Measurements from ENCODE around the gene GRK5. TPM values are rescaled to one million over a fixed set of nuclear protein-coding genes. Genes with fewer than 3 reads are reported as not detected.

GRK5 gene
- total RNA-seq, 4 donors from 2014 or later: 5.4 to 13.0 (median 10.6) TPM

DNA sequence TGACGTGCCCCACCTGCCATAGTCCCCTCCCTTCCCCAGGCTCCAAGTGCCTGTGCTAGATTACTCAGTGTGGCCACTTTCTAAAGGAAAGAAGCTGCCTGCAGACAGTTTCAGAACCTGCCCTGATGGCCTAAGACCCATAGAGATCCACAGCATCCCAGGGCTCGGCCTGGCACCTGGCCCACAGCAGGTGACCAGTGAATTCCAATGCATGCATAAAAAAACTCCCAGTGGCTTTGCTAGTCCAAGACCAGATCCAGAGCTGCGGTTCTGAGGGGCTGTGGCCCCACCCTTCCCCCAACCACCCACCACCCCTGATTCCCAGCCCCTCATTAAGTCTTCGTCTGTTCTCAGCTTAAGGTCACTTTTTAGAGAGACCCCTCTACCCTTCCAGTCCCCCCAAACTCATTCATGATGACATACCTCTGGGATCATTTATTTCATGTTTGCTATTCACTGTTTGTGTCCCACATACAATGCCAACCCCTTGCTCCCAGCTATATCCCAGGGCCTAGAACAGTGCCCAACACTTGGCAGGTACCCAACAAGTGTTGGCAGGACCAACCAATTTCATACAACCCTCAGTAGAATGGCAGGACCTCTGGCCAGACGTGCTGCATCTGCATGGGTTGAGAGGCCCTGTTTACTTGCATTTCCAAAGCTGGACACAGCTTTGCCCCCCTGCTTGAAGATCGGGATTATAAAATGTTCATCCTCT lies 217.0 kb downstream of the GRK5 start:
- no peak for DNase-seq (ENCODE audit: low spot score in 2 of 2)
- intact Hi-C loops (cut with DNase I; ENCODE audit: low total_unique reads): no loop called here
- H3K4me3 ChIP-seq (ENCODE audit: low read depth, poor library complexity, severe bottlenecking): no peak overlapping the region
- TF ChIP-seq, protein P1, sequence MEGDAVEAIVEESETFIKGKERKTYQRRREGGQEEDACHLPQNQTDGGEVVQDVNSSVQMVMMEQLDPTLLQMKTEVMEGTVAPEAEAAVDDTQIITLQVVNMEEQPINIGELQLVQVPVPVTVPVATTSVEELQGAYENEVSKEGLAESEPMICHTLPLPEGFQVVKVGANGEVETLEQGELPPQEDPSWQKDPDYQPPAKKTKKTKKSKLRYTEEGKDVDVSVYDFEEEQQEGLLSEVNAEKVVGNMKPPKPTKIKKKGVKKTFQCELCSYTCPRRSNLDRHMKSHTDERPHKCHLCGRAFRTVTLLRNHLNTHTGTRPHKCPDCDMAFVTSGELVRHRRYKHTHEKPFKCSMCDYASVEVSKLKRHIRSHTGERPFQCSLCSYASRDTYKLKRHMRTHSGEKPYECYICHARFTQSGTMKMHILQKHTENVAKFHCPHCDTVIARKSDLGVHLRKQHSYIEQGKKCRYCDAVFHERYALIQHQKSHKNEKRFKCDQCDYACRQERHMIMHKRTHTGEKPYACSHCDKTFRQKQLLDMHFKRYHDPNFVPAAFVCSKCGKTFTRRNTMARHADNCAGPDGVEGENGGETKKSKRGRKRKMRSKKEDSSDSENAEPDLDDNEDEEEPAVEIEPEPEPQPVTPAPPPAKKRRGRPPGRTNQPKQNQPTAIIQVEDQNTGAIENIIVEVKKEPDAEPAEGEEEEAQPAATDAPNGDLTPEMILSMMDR (IDR thresholded peaks at IDR 0.05): no peak
- TF ChIP-seq POLR2A (IDR thresholded peaks at IDR 0.05): no peak
- 78 to 82% methylated on average over 5 to 6 of the region's 6 CpGs for WGBS, 2 donors

GRCh38 chr10:119425102-119425880 lies 217.9 kb downstream of the GRK5 start:
- intact Hi-C loops (cut with DNase I; ENCODE audit: low total_unique reads): no loop called here
- 88 to 89% methylated on average over 11 of the region's 11 CpGs for WGBS, 2 donors
- TF ChIP-seq POLR2A (IDR thresholded peaks at IDR 0.05): no peak
- TF ChIP-seq, protein P1 (IDR thresholded peaks at IDR 0.05): no peak
- H3K4me3 ChIP-seq (ENCODE audit: low read depth, poor library complexity, severe bottlenecking): no peak overlapping the region
- DNase-seq (ENCODE audit: low spot score in 2 of 2): no peak

DNA sequence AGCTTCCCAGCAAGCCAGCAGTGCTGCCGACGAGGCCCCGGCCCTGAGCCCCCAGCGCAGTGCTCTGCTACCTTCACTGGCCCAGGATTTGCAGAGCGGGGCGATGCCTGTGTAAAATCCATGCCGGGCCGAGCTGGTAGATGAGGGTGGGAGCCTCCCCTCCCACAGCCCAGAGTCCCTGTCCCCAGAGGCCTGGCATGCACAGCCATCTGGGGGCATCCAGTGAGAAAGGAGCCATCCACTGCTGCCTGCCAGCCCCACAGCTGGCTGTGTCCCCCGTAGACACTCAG lies 218.5 kb downstream of the GRK5 start:
- 77 to 99% methylated on average over 7 to 8 of the region's 9 CpGs for WGBS, 2 donors
- TF ChIP-seq, protein P1 (IDR thresholded peaks at IDR 0.05): no peak
- no peak for TF ChIP-seq POLR2A (IDR thresholded peaks at IDR 0.05)
- no peak overlapping the region for H3K4me3 ChIP-seq (ENCODE audit: low read depth, poor library complexity, severe bottlenecking)
- intact Hi-C loops (cut with DNase I; ENCODE audit: low total_unique reads): no loop called here
- DNase-seq (ENCODE audit: low spot score in 2 of 2): no peak

- no peak for DNase-seq (ENCODE audit: low spot score in 2 of 2)
- 86 to 93% methylated on average over 5 of the region's 5 CpGs for whole genome bisulfite sequencing, 2 donors
- TF ChIP-seq, protein P1 (IDR thresholded peaks at IDR 0.05): peak in 1 of 3 donors; percentile 20
- TF ChIP-seq POLR2A (IDR thresholded peaks at IDR 0.05): no peak
- intact Hi-C loops (cut with DNase I; ENCODE audit: low total_unique reads): no loop called here
- H3K4me3 ChIP-seq (ENCODE audit: low read depth, poor library complexity, severe bottlenecking): no peak overlapping the region
Measured at GRCh38 chr10:119426699-119427098, 219.3 kb downstream of the GRK5 start.

- TF ChIP-seq POLR2A (IDR thresholded peaks at IDR 0.05): no peak
- TF ChIP-seq, protein P1 (IDR thresholded peaks at IDR 0.05): no peak
- WGBS, 2 donors: 77 to 88% methylated on average over 8 of the region's 8 CpGs
- no peak for DNase-seq (ENCODE audit: low spot score in 2 of 2)
- intact Hi-C loops (cut with DNase I; ENCODE audit: low total_unique reads): no loop called here
- H3K4me3 ChIP-seq (ENCODE audit: low read depth, poor library complexity, severe bottlenecking): no peak overlapping the region
Measured at GRCh38 chr10:119427263-119427864, 220.0 kb downstream of the GRK5 start.

All from lower leg skin (tissue), 4 donors.